ENCODE measurements around the gene CACNB4.
"Not testable (repeated sequence)": the region's sequence is repeated elsewhere in the genome, so short reads cannot be mapped to it uniquely, and the experiment has no call there.

CACNB4 gene

DNA sequence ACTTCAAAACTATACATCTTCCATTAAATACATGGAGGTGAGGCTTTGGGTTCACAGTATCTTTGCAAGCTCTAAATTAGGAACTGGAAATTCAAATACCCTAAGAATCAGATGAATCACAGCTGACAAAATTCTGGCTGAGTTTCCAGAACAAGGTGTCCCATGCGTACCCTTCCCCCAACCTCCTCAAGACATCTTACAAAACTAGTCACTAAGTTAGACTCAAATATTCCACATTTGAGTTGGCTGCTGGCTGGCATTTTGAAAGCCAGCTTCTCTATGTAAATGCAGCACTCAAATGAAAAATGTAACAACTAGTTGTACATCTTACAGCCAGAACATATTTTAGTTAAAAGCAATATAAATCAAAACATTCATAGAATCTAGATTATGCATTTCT lies 139.6 kb downstream of the CACNB4 start:
- Histone ChIP-seq H3K27ac (ENCODE audit: low read depth, low read length) (no peak overlapping the region), H3K4me3 (ENCODE audit: low read length) (no peak overlapping the region), H3K27me3 (ENCODE audit: control insufficient read depth, insufficient read depth, low read length) (no peaks in the 10 kb centered on the region), H3K36me3 (ENCODE audit: control insufficient read depth, insufficient read depth, low read length) (no peaks in the 10 kb centered on the region), H3K9ac (ENCODE audit: low read length) (no peak overlapping the region), H3K4me1 (ENCODE audit: control insufficient read depth, insufficient read depth, low read length) (no peaks in the 10 kb centered on the region)

DNA sequence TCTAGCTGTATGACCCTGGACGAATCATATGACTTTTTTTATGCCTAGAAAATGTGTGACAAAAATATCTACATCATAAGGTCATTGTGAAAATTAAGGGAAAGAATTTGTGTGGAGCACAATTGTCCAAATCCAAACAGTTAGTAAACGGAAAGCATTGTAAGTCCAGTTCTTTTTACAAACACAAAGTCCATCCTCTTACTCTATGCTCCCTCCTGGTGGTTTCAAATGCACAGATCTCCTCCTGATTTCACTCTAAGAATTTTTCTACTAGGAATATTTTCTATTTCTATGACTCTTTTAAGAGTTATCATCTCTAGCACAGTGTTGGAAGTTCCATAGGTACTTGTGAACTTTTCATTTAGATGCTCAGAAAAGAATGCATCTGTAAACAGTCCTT lies 145.4 kb downstream of the CACNB4 start:
- H3K27me3 ChIP-seq (ENCODE audit: control insufficient read depth, insufficient read depth, low read length): no peaks in the 10 kb centered on the region
- no peak overlapping the region for H3K4me3 ChIP-seq (ENCODE audit: low read length)
- no peak overlapping the region for H3K9ac ChIP-seq (ENCODE audit: low read length)
- no peak overlapping the region for H3K27ac ChIP-seq (ENCODE audit: low read depth, low read length)
- H3K36me3 ChIP-seq (ENCODE audit: control insufficient read depth, insufficient read depth, low read length): no peaks in the 10 kb centered on the region
- H3K4me1 ChIP-seq (ENCODE audit: control insufficient read depth, insufficient read depth, low read length): no peaks in the 10 kb centered on the region

DNA sequence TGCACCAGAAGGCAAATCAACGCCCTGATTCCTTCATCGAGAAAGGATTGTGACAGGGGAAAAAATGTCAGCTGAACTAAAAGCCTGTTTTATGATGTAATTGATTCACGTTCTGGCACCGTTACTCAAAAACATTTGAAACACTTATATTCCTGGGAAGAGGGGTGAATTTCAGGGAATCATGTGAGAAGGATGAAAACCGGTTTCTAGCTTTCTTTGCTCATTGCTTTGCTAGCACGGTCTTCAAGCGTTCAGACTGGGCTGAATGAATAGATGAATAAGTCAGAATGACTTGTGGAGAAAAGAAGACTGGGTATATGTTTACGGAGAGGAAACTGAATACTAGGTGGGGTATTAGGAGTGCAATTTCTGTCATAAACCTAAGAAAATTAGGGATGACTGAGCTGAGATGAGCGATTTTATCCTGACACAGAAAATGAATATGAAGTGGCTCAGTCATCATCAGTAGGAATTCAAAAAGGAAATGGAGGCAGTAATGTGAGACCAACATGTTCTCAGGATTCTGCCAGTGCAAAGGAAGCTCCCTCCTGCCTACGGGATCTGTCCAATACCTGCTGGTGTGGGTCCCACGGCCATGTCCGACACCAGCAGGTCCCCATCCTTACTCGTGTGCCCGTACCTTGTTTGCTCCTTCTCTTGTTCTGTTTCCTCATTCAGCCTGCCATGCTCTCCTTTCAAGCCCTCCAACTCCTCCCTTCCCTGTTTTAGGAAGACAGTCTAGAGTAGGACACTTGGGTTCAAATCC lies 146.0 kb downstream of the CACNB4 start:
- Histone ChIP-seq H3K4me1 (ENCODE audit: control insufficient read depth, insufficient read depth, low read length) (no peaks in the 10 kb centered on the region), H3K27ac (ENCODE audit: low read depth, low read length) (no peak overlapping the region), H3K27me3 (ENCODE audit: control insufficient read depth, insufficient read depth, low read length) (no peaks in the 10 kb centered on the region), H3K4me3 (ENCODE audit: low read length) (no peak overlapping the region), H3K36me3 (ENCODE audit: control insufficient read depth, insufficient read depth, low read length) (no peaks in the 10 kb centered on the region), H3K9ac (ENCODE audit: low read length) (no peak overlapping the region)

DNA sequence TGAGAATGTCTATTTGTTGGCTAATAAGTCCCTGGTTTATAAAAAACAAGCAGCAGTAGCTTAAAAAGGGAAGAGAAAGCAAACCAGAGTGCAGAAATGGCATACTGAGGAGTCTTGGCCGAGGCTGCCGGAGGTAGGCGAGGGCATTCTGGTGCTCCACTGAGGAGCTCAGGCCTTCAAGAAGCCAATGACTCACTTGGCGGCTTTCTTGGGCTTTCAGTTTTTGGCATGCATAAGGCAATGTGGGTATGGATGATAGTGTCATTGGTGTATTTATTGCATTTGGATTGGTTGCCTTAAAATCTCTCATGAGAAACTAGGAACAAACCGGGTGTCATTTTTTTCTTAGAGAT lies 151.1 kb downstream of the CACNB4 start:
- Histone ChIP-seq H3K36me3 (ENCODE audit: control insufficient read depth, insufficient read depth, low read length) (no peaks in the 10 kb centered on the region), H3K27me3 (ENCODE audit: control insufficient read depth, insufficient read depth, low read length) (no peaks in the 10 kb centered on the region), H3K4me3 (ENCODE audit: low read length) (peak overlapping the region; percentile 28), H3K9ac (ENCODE audit: low read length) (no peak overlapping the region), H3K4me1 (ENCODE audit: control insufficient read depth, insufficient read depth, low read length) (no peaks in the 10 kb centered on the region), H3K27ac (ENCODE audit: low read depth, low read length) (no peak overlapping the region)

DNA sequence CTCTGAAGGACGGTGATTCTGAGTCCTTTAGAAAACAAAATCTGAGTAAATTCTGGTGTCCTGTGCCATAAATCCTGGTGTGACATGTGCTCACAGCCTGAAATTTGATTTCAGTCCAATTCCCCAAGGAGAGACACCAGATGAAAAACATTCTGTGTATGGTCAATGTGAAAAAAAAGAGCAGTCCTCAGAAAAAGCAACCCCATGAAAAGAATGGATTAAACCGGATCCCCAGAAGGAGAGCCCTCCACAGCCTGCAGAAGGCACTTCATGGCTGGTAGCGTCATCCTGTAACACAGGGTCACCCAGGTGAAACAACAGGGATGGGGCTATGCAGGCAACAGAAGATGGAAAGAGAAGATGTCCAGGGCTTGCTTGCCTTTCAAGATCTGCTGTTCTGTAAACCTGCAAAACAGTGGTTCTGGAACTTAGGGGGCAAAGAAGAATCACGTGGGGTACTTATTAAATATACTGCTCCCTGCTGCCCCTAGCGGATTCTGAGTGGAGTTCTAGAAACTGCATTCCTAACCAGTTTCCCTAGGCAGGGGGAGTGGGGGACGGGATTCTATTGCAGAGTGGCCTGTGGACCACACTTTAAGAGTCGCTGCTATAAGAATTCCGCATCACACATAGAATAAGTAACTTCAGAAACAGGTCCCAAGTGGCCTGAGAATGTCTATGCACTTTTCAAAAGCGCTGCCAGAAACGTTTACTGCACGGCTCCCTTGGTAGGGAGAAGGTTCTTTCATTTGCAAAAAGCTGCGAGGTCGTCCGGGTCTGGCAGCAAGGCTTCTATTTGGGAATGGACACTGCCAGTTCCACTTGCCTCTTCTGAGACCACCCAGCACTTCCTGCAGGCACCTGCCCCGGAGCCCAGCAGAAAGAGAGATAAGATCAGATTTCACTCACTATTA lies 151.7 kb downstream of the CACNB4 start:
- Histone ChIP-seq H3K4me1 (ENCODE audit: control insufficient read depth, insufficient read depth, low read length) (no peaks in the 10 kb centered on the region), H3K36me3 (ENCODE audit: control insufficient read depth, insufficient read depth, low read length) (no peaks in the 10 kb centered on the region), H3K4me3 (ENCODE audit: low read length) (peak overlapping the region; percentile 28), H3K9ac (ENCODE audit: low read length) (no peak overlapping the region), H3K27ac (ENCODE audit: low read depth, low read length) (no peak overlapping the region), H3K27me3 (ENCODE audit: control insufficient read depth, insufficient read depth, low read length) (no peaks in the 10 kb centered on the region)

DNA sequence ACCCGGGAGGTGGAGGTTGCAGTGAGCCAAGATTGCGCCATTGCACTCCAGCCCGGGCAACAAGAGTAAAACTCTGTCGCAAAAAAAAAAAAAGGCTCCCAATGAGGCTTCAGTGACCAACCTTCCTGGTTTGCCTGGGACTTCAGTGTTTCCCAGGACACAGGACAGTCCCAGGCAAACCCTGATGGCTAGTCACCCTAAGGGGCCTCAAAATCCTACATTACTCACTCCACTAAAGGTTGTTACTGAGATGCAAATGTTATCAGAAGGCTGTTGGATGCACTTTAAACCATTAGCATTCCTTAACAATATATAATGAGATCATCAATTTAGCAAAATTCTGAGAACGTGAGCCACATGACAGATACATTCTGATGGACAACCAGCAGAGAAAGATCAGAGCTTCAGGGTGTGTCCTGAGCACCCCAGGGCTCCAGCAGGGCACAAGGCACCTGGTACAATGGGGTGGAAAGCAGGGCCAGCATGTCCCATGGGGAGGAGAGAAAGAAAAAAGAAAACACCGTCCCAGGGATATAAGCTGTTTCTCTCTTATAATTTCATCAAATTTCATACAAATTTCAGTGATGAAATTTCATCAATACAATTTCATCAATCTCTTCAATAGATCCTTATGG lies 152.5 kb downstream of the CACNB4 start:
- H3K4me1 ChIP-seq (ENCODE audit: control insufficient read depth, insufficient read depth, low read length): no peaks in the 10 kb centered on the region
- no peak overlapping the region for H3K9ac ChIP-seq (ENCODE audit: low read length)
- H3K27me3 ChIP-seq (ENCODE audit: control insufficient read depth, insufficient read depth, low read length): no peaks in the 10 kb centered on the region
- H3K27ac ChIP-seq (ENCODE audit: low read depth, low read length): no peak overlapping the region
- H3K36me3 ChIP-seq (ENCODE audit: control insufficient read depth, insufficient read depth, low read length): no peaks in the 10 kb centered on the region
- H3K4me3 ChIP-seq (ENCODE audit: low read length): no peak overlapping the region

DNA sequence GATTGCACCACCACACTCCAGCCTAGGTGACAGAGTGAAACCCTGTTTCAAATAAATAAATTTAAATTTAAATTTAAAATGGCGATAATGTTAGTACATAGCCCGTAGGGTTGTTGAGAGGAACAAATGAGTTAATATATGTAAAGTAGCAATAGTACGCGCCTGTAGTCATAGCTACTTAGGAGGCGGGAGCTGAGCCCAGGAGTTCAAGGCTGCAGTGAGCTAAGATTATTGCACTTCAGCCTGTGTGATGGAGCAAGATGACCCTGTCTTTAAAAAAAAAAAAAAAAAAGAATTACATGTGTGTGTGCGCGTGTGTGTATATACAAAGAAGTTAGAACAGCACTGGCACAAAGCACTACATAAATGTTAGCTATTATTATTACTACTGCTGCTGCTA lies 153.2 kb downstream of the CACNB4 start:
- no peak overlapping the region for H3K4me3 ChIP-seq (ENCODE audit: low read length)
- no peaks in the 10 kb centered on the region for H3K4me1 ChIP-seq (ENCODE audit: control insufficient read depth, insufficient read depth, low read length)
- H3K36me3 ChIP-seq (ENCODE audit: control insufficient read depth, insufficient read depth, low read length): no peaks in the 10 kb centered on the region
- H3K27ac ChIP-seq (ENCODE audit: low read depth, low read length): no peak overlapping the region
- no peaks in the 10 kb centered on the region for H3K27me3 ChIP-seq (ENCODE audit: control insufficient read depth, insufficient read depth, low read length)
- H3K9ac ChIP-seq (ENCODE audit: low read length): no peak overlapping the region

DNA sequence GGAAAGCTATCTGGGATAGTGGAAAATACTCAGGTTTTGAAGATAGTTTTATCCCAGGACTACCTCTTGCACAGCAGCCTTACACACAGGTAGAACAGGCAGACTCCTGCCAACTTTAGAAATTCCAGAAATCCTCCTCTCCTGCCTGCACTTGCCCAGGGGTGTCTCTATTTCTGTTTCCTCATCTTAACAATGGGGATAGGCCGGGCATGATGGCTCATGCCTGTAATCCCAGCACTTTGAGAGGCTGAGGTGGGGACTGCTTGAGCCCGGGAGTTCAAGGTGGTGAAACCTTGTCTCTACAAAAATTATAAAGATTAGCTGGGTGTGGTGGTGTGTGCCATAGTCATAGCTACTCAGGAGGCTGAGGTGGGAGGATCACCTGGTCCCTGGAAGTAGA lies 153.7 kb downstream of the CACNB4 start:
- H3K27ac ChIP-seq (ENCODE audit: low read depth, low read length): no peak overlapping the region
- H3K4me1 ChIP-seq (ENCODE audit: control insufficient read depth, insufficient read depth, low read length): no peaks in the 10 kb centered on the region
- no peak overlapping the region for H3K9ac ChIP-seq (ENCODE audit: low read length)
- H3K36me3 ChIP-seq (ENCODE audit: control insufficient read depth, insufficient read depth, low read length): no peaks in the 10 kb centered on the region
- H3K27me3 ChIP-seq (ENCODE audit: control insufficient read depth, insufficient read depth, low read length): no peaks in the 10 kb centered on the region
- no peak overlapping the region for H3K4me3 ChIP-seq (ENCODE audit: low read length)

DNA sequence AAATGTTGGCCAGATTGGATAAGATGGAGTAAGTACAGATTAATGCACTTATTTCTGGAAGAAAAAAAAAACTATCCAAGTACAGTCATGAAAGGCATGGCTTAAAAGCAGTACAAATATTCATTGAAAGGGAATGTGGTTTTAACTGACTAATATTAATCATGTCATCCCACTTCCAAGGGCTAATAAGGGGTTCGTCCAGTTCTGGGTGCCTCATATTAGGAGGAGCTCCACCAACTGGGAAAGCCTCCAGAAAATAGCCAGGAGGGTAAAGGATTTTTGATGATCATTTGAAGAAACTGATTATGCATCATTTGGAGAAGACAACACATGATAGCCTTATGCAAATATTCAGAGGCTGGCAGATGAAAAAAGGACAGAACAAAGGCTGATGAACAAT lies 155.4 kb downstream of the CACNB4 start:
- no peaks in the 10 kb centered on the region for H3K4me1 ChIP-seq (ENCODE audit: control insufficient read depth, insufficient read depth, low read length)
- no peaks in the 10 kb centered on the region for H3K27me3 ChIP-seq (ENCODE audit: control insufficient read depth, insufficient read depth, low read length)
- H3K36me3 ChIP-seq (ENCODE audit: control insufficient read depth, insufficient read depth, low read length): no peaks in the 10 kb centered on the region
- no peak overlapping the region for H3K4me3 ChIP-seq (ENCODE audit: low read length)
- H3K9ac ChIP-seq (ENCODE audit: low read length): no peak overlapping the region
- H3K27ac ChIP-seq (ENCODE audit: low read depth, low read length): no peak overlapping the region

DNA sequence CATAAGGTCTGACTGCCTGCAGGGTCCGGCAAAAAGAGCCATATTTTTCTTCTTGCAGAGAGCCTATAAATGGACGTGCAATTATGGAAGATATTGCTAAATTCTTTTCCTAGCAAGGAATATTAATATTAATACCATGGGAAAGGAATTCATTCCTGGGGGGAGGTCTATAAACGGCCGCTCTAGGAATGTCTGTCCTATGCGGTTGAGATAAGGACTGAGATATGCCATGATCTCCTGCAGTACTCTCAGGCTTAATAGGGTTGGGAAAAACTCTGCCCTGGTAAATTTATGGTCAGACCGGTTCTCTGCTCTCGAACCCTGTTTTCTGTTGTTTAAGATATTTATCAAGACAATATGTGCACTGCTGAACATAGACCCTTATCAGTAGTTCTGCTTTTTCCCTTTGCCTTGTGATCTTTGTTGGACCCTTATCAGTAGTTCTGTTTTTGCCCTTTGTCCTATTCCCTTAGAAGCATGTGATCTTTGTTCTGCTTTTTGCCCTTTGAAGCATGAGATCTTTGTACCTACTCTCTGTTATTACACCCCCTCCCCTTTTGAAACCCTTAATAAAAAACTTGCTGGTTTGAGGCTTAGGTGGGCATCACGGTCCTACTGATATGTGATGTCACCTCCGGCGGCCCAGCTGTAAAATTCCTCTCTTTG lies 156.2 kb downstream of the CACNB4 start:
- not testable (repeated sequence) for H3K9ac ChIP-seq (ENCODE audit: low read length)

DNA sequence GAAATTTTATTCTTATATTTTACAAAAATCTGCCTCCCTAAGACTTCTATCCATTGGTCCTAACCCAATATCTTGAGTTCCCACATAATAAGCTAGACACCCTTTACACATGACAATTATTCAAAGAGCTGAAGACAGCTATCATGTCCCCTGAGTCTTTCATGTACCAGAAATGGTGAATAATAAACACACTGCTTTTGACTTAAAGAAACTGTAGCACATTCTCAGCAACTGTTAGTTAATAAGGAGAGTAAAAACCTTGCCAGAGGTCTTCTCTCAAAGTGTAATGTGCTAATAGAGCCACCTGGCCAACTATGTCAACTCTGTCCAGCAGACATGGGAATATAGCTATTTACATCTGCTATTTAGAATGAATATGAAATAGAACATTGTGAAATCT lies 160.9 kb downstream of the CACNB4 start:
- Histone ChIP-seq H3K36me3 (ENCODE audit: control insufficient read depth, insufficient read depth, low read length) (no peaks in the 10 kb centered on the region), H3K27me3 (ENCODE audit: control insufficient read depth, insufficient read depth, low read length) (no peaks in the 10 kb centered on the region), H3K9ac (ENCODE audit: low read length) (no peak overlapping the region), H3K4me1 (ENCODE audit: control insufficient read depth, insufficient read depth, low read length) (no peaks in the 10 kb centered on the region), H3K27ac (ENCODE audit: low read depth, low read length) (no peak overlapping the region), H3K4me3 (ENCODE audit: low read length) (no peak overlapping the region)

More for the DNA sequence above, 156.2 kb downstream of the CACNB4 start:
- not testable (repeated sequence) for H3K36me3 ChIP-seq (ENCODE audit: control insufficient read depth, insufficient read depth, low read length); H3K27me3 ChIP-seq (ENCODE audit: control insufficient read depth, insufficient read depth, low read length); H3K4me3 ChIP-seq (ENCODE audit: low read length); H3K4me1 ChIP-seq (ENCODE audit: control insufficient read depth, insufficient read depth, low read length); H3K27ac ChIP-seq (ENCODE audit: low read depth, low read length)

DNA sequence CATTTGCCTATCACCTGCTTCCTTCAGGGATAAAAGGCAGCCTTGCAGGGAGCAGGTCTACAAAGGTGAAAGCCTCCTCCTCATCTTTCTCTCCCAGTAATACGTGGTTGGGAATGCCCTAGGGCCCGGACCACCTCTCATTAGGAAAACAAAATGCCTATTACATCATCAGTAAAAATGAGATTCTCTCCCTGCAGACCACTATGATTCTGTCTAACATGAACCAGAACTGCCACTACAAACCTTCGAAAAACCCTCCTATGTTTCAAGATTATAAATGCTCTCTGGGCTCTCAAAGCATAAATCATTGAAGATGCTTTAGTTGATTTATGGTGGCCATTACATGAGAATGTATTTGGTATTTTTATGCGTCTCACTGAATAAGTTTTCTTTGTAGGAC lies 162.2 kb downstream of the CACNB4 start:
- H3K27me3 ChIP-seq (ENCODE audit: control insufficient read depth, insufficient read depth, low read length): no peaks in the 10 kb centered on the region
- H3K4me3 ChIP-seq (ENCODE audit: low read length): no peak overlapping the region
- H3K27ac ChIP-seq (ENCODE audit: low read depth, low read length): no peak overlapping the region
- H3K4me1 ChIP-seq (ENCODE audit: control insufficient read depth, insufficient read depth, low read length): no peaks in the 10 kb centered on the region
- no peak overlapping the region for H3K9ac ChIP-seq (ENCODE audit: low read length)
- H3K36me3 ChIP-seq (ENCODE audit: control insufficient read depth, insufficient read depth, low read length): no peaks in the 10 kb centered on the region

All from rectal smooth muscle tissue (tissue), 1 donor.